Fibroblast of lung (primary cell): ENCODE data around the gene ANKMY1. TPM values are rescaled to one million over a fixed set of nuclear protein-coding genes. Genes with fewer than 3 reads are reported as not detected.

ENCODE experiments used
- DNase-seq, 2 donors: peaks; one replicate each; pipeline versions ENCODE4 v3.0.0 to v3.0.0-alpha.2; 2010; ENCODE audit warnings: low read depth in 2 of 2
- H2AFZ ChIP-seq: 2 replicates; pipeline ENCODE4 v1.5.1; 2012; ENCODE audit warnings: low read length, control low read depth, inconsistent platforms
- H3K27ac ChIP-seq: 2 replicates; pipeline ENCODE4 v1.5.1; 2011; ENCODE audit warnings: low read length, control low read depth; ENCODE audit not compliant: insufficient read depth
- H3K27me3 ChIP-seq: 2 replicates; pipeline ENCODE4 v1.5.1; 2011; ENCODE audit warnings: mild to moderate bottlenecking, low read length; ENCODE audit not compliant: control insufficient read depth, insufficient read depth
- H3K36me3 ChIP-seq: 2 replicates; pipeline ENCODE4 v1.5.1; 2011; ENCODE audit warnings: low read length; ENCODE audit not compliant: control insufficient read depth, insufficient read depth
- H3K4me1 ChIP-seq: 2 replicates; pipeline ENCODE4 v1.5.1; 2011; ENCODE audit warnings: low read length; ENCODE audit not compliant: control insufficient read depth, insufficient read depth; ENCODE audit errors: extremely low read depth
- H3K4me2 ChIP-seq: 2 replicates; pipeline ENCODE4 v1.5.1; 2011; ENCODE audit warnings: low read length, control low read depth; ENCODE audit not compliant: insufficient read depth; ENCODE audit errors: extremely low read depth
- H3K4me3 ChIP-seq, 4 experiments: fragments of 200-600 bp in 1 of 4; sonication (generic) in 1 of 4; replicated peaks in 1 of 4; 2 replicates each; pipeline ENCODE4 v1.5.1; 2011 to 2016; ENCODE audit warnings: low read length in 4 of 4, low read depth in 3 of 4, mild to moderate bottlenecking in 3 of 4, control low read depth in 2 of 4, inconsistent platforms in 1 of 4, mixed read lengths in 1 of 4; ENCODE audit not compliant: insufficient read depth in 1 of 4; ENCODE audit errors: control extremely low read depth in 1 of 4
- H3K79me2 ChIP-seq: 2 replicates; pipeline ENCODE4 v1.5.1; 2012; ENCODE audit warnings: mild to moderate bottlenecking, low read length, inconsistent platforms; ENCODE audit not compliant: control insufficient read depth, insufficient read depth
- H3K9ac ChIP-seq: 2 replicates; pipeline ENCODE4 v1.5.1; 2011; ENCODE audit warnings: mild to moderate bottlenecking, low read length, control low read depth; ENCODE audit not compliant: insufficient read depth
- H3K9me3 ChIP-seq: 2 replicates; pipeline ENCODE4 v1.5.1; 2012; ENCODE audit warnings: low read depth, low read length; ENCODE audit not compliant: control insufficient read depth, insufficient read depth
- H4K20me1 ChIP-seq: 2 replicates; pipeline ENCODE4 v1.5.1; 2011; ENCODE audit warnings: low read length; ENCODE audit not compliant: control insufficient read depth, insufficient read depth; ENCODE audit errors: extremely low read depth
- CTCF ChIP-seq, 2 donors: IDR thresholded peaks in 1 of 2; conservative IDR thresholded peaks in 1 of 2; 1 replicate in 1 of 2; 2 replicates in 1 of 2; pipeline ENCODE4 v1.5.1; 2011 to 2012; ENCODE audit warnings: low read length in 2 of 2, control low read depth in 1 of 2, inconsistent platforms in 1 of 2, low read depth in 1 of 2, mild to moderate bottlenecking in 1 of 2
- EZH2 ChIP-seq: IDR thresholded peaks from 2 replicates; pipeline ENCODE4 v1.5.1; 2012; ENCODE audit warnings: low read length, control low read depth, mild to moderate bottlenecking; ENCODE audit errors: missing control alignments
- polyA plus RNA-seq, 2 donors: library from polyadenylated mRNA; depleted of rRNA in 1 of 2; stranded (reverse) in 1 of 2; unstranded in 1 of 2; fragments of >200 nt; gene quantifications; 2 replicates each; pipeline ENCODE4 v1.2.1, GENCODE V29; 2011 to 2012; ENCODE audit warnings: missing spikeins in 1 of 2
- total RNA-seq: library from RNA; depleted of rRNA; stranded (reverse); fragments of >200 nt; gene quantifications from 2 replicates; pipeline ENCODE4 v1.2.1, GENCODE V29; 2014

Gene ANKMY1
- total and polyA plus RNA-seq, 2 donors (not counting 1 experiment from before 2014, with no cell fraction given), result 2.8 to 7.4 TPM

GRCh38 chr2:240431271-240431660, 126.5 kb downstream of the ANKMY1 start:
- no peak overlapping the region for H3K9ac ChIP-seq
- no peak overlapping the region for H3K4me2 ChIP-seq
- peaks cover 2% of the 10 kb centered on the region for H3K79me2 ChIP-seq
- no peak overlapping the region for H3K4me3 ChIP-seq
- no peak overlapping the region for H3K27ac ChIP-seq
- no peak for TF ChIP-seq CTCF (conservative IDR thresholded peaks at IDR 0.05 in 1 of 2, IDR thresholded peaks at IDR 0.05 in 1 of 2; ENCODE audit: low read depth in 1 of 2, low read length in 2 of 2)
- no peak for TF ChIP-seq EZH2
- H3K9me3 ChIP-seq, result no peaks in the 10 kb centered on the region
- no peaks in the 10 kb centered on the region for H4K20me1 ChIP-seq
- no peaks in the 10 kb centered on the region for H3K36me3 ChIP-seq
- no peak overlapping the region for H2AFZ ChIP-seq
- no peaks in the 10 kb centered on the region for H3K27me3 ChIP-seq
- DNase-seq, result no peak
- peaks cover 9% of the 10 kb centered on the region for H3K4me1 ChIP-seq

GRCh38 chr2:240430595-240430994, 127.2 kb downstream of the ANKMY1 start:
- no peak overlapping the region for H3K4me3 ChIP-seq
- no peak overlapping the region for H2AFZ ChIP-seq
- H3K4me2 ChIP-seq, result no peak overlapping the region
- no peak for DNase-seq
- no peaks in the 10 kb centered on the region for H4K20me1 ChIP-seq
- H3K79me2 ChIP-seq, result no peaks in the 10 kb centered on the region
- TF ChIP-seq CTCF (conservative IDR thresholded peaks at IDR 0.05 in 1 of 2, IDR thresholded peaks at IDR 0.05 in 1 of 2; ENCODE audit: low read depth in 1 of 2, low read length in 2 of 2) (no peak), EZH2 (no peak)
- no peaks in the 10 kb centered on the region for H3K27me3 ChIP-seq
- no peak overlapping the region for H3K9ac ChIP-seq
- peaks cover 9% of the 10 kb centered on the region for H3K4me1 ChIP-seq
- H3K9me3 ChIP-seq, result no peaks in the 10 kb centered on the region
- H3K36me3 ChIP-seq, result no peaks in the 10 kb centered on the region
- no peak overlapping the region for H3K27ac ChIP-seq

- no peaks in the 10 kb centered on the region for H3K9me3 ChIP-seq
- H4K20me1 ChIP-seq, result no peaks in the 10 kb centered on the region
- no peaks in the 10 kb centered on the region for H3K36me3 ChIP-seq
- no peak for DNase-seq
- no peak overlapping the region for H3K27ac ChIP-seq
- H3K27me3 ChIP-seq, result no peaks in the 10 kb centered on the region
- H3K4me3 ChIP-seq, result no peak overlapping the region
- H3K4me1 ChIP-seq, result peaks cover 9% of the 10 kb centered on the region
- no peaks in the 10 kb centered on the region for H3K79me2 ChIP-seq
- H2AFZ ChIP-seq, result no peak overlapping the region
- no peak for TF ChIP-seq EZH2
- TF ChIP-seq CTCF (conservative IDR thresholded peaks at IDR 0.05 in 1 of 2, IDR thresholded peaks at IDR 0.05 in 1 of 2; ENCODE audit: low read depth in 1 of 2, low read length in 2 of 2), result no peak
- H3K4me2 ChIP-seq, result no peak overlapping the region
- H3K9ac ChIP-seq, result no peak overlapping the region
Measured at GRCh38 chr2:240429872-240430491, 127.8 kb downstream of the ANKMY1 start.

Other genes with a start within 250 kb of the ANKMY1 start
- gene GPC1, start 122.3 kb downstream of the ANKMY1 start, total RNA-seq, result 67.8 and 218 TPM in 2 replicates
- gene GPC1, start 122.3 kb downstream of the ANKMY1 start, polyA plus RNA-seq, result 113 and 147 TPM in 2 replicates
- 1.8 and 2.5 TPM in 2 replicates for gene DUSP28, start 2.4 kb upstream of the ANKMY1 start, total RNA-seq
- 2.8 and 3.9 TPM in 2 replicates for gene DUSP28, start 2.4 kb upstream of the ANKMY1 start, polyA plus RNA-seq
- 10.3 and 20.6 TPM in 2 replicates for gene RNPEPL1, start 10.5 kb upstream of the ANKMY1 start, total RNA-seq
- gene RNPEPL1, start 10.5 kb upstream of the ANKMY1 start, polyA plus RNA-seq, result 7.9 and 10.0 TPM in 2 replicates
- 17.2 and 23.0 TPM in 2 replicates for gene CAPN10, start 28.7 kb upstream of the ANKMY1 start, total RNA-seq
- gene CAPN10, start 28.7 kb upstream of the ANKMY1 start, polyA plus RNA-seq, result 3.6 and 4.0 TPM in 2 replicates
- gene GPR35, start 67.5 kb upstream of the ANKMY1 start, total RNA-seq, result 1.0 and 1.2 TPM in 2 replicates
- 0.09 TPM in 1 of 2 replicates, not detected in the other for gene GPR35, start 67.5 kb upstream of the ANKMY1 start, polyA plus RNA-seq
- gene AQP12B, start 124.9 kb upstream of the ANKMY1 start, total RNA-seq, result not detected in 2 replicates
- gene AQP12B, start 124.9 kb upstream of the ANKMY1 start, polyA plus RNA-seq, result not detected in 2 replicates
- not detected in 2 replicates for gene AQP12A, start 133.9 kb upstream of the ANKMY1 start, total RNA-seq
- gene AQP12A, start 133.9 kb upstream of the ANKMY1 start, polyA plus RNA-seq, result not detected in 2 replicates